ENCODE measurements around the gene ADH1B. TPM values are rescaled to one million over a fixed set of nuclear protein-coding genes. Genes with fewer than 3 reads are reported as not detected.

The ADH1B gene
- polyA plus RNA-seq, 2 of the 4 experiments (the other 2 are of a cell fraction) = not detected

GRCh38 chr4:99293357-99293756 is 27.8 kb downstream of the ADH1B start:
- WGBS (ENCODE audit: missing lambda C conversion rate) = 28% methylated on average over 4 of the region's 5 CpGs
- Histone ChIP-seq H3K9me3 (no peaks in the 10 kb centered on the region), H3K4me3 (no peak overlapping the region), H3K27ac (no peak overlapping the region), H3K4me1 (no peaks in the 10 kb centered on the region), H3K4me2 (no peak overlapping the region)
- TF ChIP-seq RAD21 (conservative IDR thresholded peaks at IDR 0.05 in 1 of 2, IDR thresholded peaks at IDR 0.05 in 1 of 2) (no peak), MAFK (IDR thresholded peaks at IDR 0.05; ENCODE audit: partially characterized antibody) (no peak), ELK1 (IDR thresholded peaks at IDR 0.05; ENCODE audit: low read depth, low read length) (no peak), ZSCAN20 (CRISPR knock-in tag; IDR thresholded peaks at IDR 0.05) (no peak), SMC3 (IDR thresholded peaks at IDR 0.05) (no peak), RCOR1 (IDR thresholded peaks at IDR 0.05; ENCODE audit: low read depth, low read length) (no peak), CBX8 (IDR thresholded peaks at IDR 0.05) (no peak), SREBF2 (IDR thresholded peaks at IDR 0.05) (no peak), NPAS2 (CRISPR knock-in tag; IDR thresholded peaks at IDR 0.05; ENCODE audit: borderline replicate concordance) (no peak), HOXB5 (CRISPR knock-in tag; IDR thresholded peaks at IDR 0.05) (no peak), CHD2 (IDR thresholded peaks at IDR 0.05; ENCODE audit: low read length, partially characterized antibody) (no peak), FOSL2 (IDR thresholded peaks at IDR 0.05) (no peak), FOSL2 (CRISPR knock-in tag; IDR thresholded peaks at IDR 0.05) (no peak)
- FAIRE-seq = no peak
- POLR2A ChIA-PET = no interaction called here
- CTCF ChIA-PET = interaction anchor here (0.6 kb wide), 1 partner anchor 136 kb away, joined by 3 read pairs; no protein-coding TSS in a partner anchor
- no peak for ATAC-seq
- no peak for DNase-seq (ENCODE audit: low read depth in 1 of 2, low spot score in 1 of 2)

GRCh38 chr4:99290848-99291786 is 30.1 kb downstream of the ADH1B start, which contains the start of gene ADH1A:
Gene ADH1A, minus strand, starts transcription at chr4:99290985. Its CDS starts 71 bp downstream, at chr4:99290914.
- POLR2A ChIA-PET = no interaction called here
- ATAC-seq = no peak

More at GRCh38 chr4:99290848-99291786, 30.1 kb downstream of the ADH1B start, which contains the start of gene ADH1A:
- no peak for DNase-seq (ENCODE audit: low read depth in 1 of 2, low spot score in 1 of 2)
- no peak within 1 kb of the TSS for H3K4me3 ChIP-seq
- 10% methylated on average over 3 of the region's 3 CpGs for WGBS (ENCODE audit: missing lambda C conversion rate)
- H3K4me1 ChIP-seq = no peaks in the 10 kb centered on the region
- no peaks in the 10 kb centered on the region for H3K9me3 ChIP-seq
- H3K27ac ChIP-seq = no peak within 1 kb of the TSS
- CTCF ChIA-PET = interaction anchor here (0.6 kb wide), 1 partner anchor 133 kb away, joined by 3 read pairs; no protein-coding TSS in a partner anchor
- no peak for FAIRE-seq
- TF ChIP-seq ATOH8 (CRISPR knock-in tag; IDR thresholded peaks at IDR 0.05; ENCODE audit: low read depth) (no peak), RFX5 (IDR thresholded peaks at IDR 0.05) (no peak), HES2 (IDR thresholded peaks at IDR 0.05) (no peak), RARB (CRISPR knock-in tag; IDR thresholded peaks at IDR 0.05) (no peak), PHF8 (IDR thresholded peaks at IDR 0.05; ENCODE audit: borderline replicate concordance, low read depth) (no peak), MAX (IDR thresholded peaks at IDR 0.05) (no peak), ESRRA (IDR thresholded peaks at IDR 0.05; ENCODE audit: borderline replicate concordance, low read length) (no peak), EHMT2 (IDR thresholded peaks at IDR 0.05; ENCODE audit: low read depth) (no peak), HOXB5 (CRISPR knock-in tag; IDR thresholded peaks at IDR 0.05) (no peak), HMGXB4 (CRISPR knock-in tag; IDR thresholded peaks at IDR 0.05; ENCODE audit: borderline replicate concordance) (no peak), ZSCAN20 (CRISPR knock-in tag; IDR thresholded peaks at IDR 0.05) (no peak), CEBPB (IDR thresholded peaks at IDR 0.05) (no peak), CBX8 (IDR thresholded peaks at IDR 0.05) (no peak), RCOR1 (IDR thresholded peaks at IDR 0.05; ENCODE audit: low read depth, low read length) (no peak)
- no peak within 1 kb of the TSS for H3K4me2 ChIP-seq

All from A549 (cell line).